IPS-NIHi7 (cell line): Measurements from ENCODE around the gene SYNGR4.

Experiments
- DNase-seq: peaks from one replicate; pipeline ENCODE4 v3.0.0; 2012; ENCODE audit warnings: mixed read lengths; ENCODE audit errors: extremely low spot score

SYNGR4 gene

GRCh38 chr19:48341515-48342413 is 22.4 kb upstream of the SYNGR4 start:
- DNase-seq, result no peak

GRCh38 chr19:48342414-48342738 is 21.8 kb upstream of the SYNGR4 start:
- no peak for DNase-seq

GRCh38 chr19:48342841-48343540 is 21.2 kb upstream of the SYNGR4 start:
- DNase-seq, result no peak

- peak; percentile 51 for DNase-seq
These were observed 19.3 kb upstream of the SYNGR4 start for GRCh38 chr19:48344892-48345291.

GRCh38 chr19:48346191-48346590 is 18.0 kb upstream of the SYNGR4 start:
- no peak for DNase-seq

- no peak for DNase-seq
These were observed 16.1 kb upstream of the SYNGR4 start for GRCh38 chr19:48348045-48348444.

GRCh38 chr19:48348737-48349136 is 15.4 kb upstream of the SYNGR4 start:
- DNase-seq, result no peak

GRCh38 chr19:48350856-48351255 is 13.3 kb upstream of the SYNGR4 start:
- DNase-seq, result no peak

- peak; percentile 88 for DNase-seq
These were observed 12.8 kb upstream of the SYNGR4 start for GRCh38 chr19:48351341-48351752.

- no peak for DNase-seq
These were observed 10.5 kb upstream of the SYNGR4 start for GRCh38 chr19:48353677-48354076.

- no peak for DNase-seq
These were observed 9.7 kb upstream of the SYNGR4 start for GRCh38 chr19:48354332-48354992.

- no peak for DNase-seq
These were observed 8.7 kb upstream of the SYNGR4 start for GRCh38 chr19:48355365-48355954.

GRCh38 chr19:48359123-48359522 is 5.0 kb upstream of the SYNGR4 start:
- DNase-seq, result no peak

GRCh38 chr19:48361912-48362311 is 2.3 kb upstream of the SYNGR4 start:
- no peak for DNase-seq

- DNase-seq, result peak; percentile 95
These were observed 1.3 kb upstream of the SYNGR4 start for GRCh38 chr19:48362716-48363499.

GRCh38 chr19:48363500-48363809 is 712 bp upstream of the SYNGR4 start:
- peak; percentile 24 for DNase-seq

GRCh38 chr19:48364598-48365348 is 606 bp downstream of the SYNGR4 start:
- DNase-seq, result no peak

GRCh38 chr19:48365602-48366001 is 1.4 kb downstream of the SYNGR4 start:
- DNase-seq, result no peak

GRCh38 chr19:48367855-48368254 is 3.7 kb downstream of the SYNGR4 start:
- DNase-seq, result no peak

GRCh38 chr19:48368936-48369335 is 4.8 kb downstream of the SYNGR4 start:
- no peak for DNase-seq

- DNase-seq, result no peak
These were observed 6.8 kb downstream of the SYNGR4 start for GRCh38 chr19:48370955-48371354.
